Measurements from ENCODE around the gene LSM14A.
"Not testable (repeated sequence)": the region's sequence is repeated elsewhere in the genome, so short reads cannot be mapped to it uniquely, and the experiment has no call there.

The LSM14A gene

DNA sequence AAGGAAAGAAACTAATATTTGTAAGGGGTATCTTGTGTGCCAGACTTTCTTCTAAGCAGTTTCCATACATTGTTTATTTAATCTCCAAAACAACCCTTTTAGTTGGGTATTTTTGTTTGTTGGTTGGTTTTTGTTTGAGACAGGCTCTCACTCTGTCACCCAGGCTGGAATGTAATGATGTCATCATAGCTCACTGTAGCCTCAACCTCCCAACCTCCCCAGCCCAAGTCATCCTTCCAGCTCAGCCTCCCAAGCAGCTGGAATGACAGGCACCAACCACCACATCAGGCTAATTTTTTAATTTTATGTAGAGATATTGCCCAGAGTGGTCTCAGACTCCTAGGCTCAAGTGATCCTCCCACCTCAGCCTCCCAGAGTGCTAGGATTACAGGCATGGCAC is 41.2 kb upstream of the LSM14A start:
- no peak for DNase-seq (ENCODE audit: low read depth)
- TF ChIP-seq, protein P1, sequence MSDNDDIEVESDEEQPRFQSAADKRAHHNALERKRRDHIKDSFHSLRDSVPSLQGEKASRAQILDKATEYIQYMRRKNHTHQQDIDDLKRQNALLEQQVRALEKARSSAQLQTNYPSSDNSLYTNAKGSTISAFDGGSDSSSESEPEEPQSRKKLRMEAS (IDR thresholded peaks at IDR 0.05; ENCODE audit: low read depth, low read length): no peak
- no peak overlapping the region for H3K4me3 ChIP-seq (ENCODE audit: low read depth, low read length)

DNA sequence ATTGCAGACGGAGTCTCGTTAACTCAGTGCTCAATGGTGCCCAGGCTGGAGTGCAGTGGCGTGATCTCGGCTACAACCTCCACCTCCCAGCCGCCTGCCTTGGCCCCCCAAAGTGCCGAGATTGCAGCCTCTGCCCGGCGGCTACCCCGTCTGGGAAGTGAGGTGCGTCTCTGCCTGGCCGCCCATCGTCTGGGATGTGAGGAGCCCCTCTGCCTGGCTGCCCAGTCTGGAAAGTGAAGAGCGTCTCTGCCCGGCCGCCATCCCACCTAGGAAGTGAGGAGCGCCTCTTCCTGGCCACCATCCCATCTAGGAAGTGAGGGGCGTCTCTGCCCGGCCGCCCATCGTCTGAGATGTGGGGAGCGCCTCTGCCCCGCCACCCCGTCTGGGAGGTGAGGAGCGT is 40.2 kb upstream of the LSM14A start:
- DNase-seq (ENCODE audit: low read depth); H3K4me3 ChIP-seq (ENCODE audit: low read depth, low read length): not testable (repeated sequence)

DNA sequence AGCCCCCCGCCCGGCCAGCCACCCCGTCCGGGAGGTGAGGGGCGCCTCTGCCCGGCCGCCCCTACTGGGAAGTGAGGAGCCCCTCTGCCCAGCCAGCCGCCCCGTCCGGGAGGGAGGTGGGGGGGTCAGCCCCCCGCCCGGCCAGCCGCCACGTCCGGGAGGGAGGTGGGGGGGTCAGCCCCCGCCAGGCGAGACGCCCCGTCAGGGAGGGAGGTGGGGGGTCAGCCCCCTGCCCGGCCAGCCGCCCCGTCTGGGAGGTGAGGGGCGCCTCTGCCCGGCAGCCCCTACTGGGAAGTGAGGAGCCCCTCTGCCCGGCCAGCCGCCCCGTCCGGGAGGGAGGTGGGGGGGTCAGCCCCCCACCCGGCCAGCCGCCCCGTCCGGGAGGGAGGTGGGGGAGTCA is 39.6 kb upstream of the LSM14A start:
- H3K4me3 ChIP-seq (ENCODE audit: low read depth, low read length); DNase-seq (ENCODE audit: low read depth): not testable (repeated sequence)

DNA sequence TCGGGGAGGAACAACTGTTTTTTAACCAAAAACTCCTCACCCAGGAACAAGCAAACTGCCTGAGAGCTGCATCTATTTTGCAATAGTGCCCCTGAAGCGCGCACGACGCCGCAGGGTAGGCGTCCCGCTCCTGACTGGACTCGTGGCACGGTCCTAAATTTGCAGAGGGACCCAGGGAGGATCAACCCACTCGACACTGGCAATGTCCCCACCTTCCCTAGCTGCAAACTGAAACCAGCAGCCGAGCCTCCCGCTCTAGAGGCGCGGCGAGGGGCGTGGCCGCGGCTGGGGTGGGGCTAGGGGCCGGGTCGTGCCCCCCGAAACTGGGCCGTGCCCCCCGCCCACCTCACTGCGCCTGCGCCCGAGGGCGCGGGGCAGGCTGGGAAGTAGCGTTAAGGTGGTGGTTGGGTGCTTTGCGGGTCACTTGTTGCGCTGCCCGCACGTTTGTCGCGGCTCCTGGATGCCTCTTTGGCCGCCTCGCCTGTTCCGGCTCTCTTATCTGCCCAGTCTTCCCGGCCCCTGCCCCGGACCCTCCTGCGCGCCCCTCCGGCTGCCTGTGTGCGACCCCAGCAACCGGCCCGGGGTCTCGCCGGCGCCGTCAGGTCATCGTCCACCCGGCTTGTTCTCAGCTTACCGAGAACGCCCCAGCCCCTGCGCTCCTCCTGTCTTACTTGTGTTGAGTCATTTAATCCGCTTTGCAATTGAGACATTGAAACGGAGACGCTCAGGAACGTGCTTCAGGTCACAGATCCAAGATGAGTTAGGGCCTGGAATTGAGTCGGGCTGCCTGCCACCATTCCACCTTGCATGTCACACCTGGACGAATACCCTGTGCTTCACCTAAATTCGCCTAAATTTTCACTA is 37.9 kb upstream of the LSM14A start:
- TF ChIP-seq, protein P2, sequence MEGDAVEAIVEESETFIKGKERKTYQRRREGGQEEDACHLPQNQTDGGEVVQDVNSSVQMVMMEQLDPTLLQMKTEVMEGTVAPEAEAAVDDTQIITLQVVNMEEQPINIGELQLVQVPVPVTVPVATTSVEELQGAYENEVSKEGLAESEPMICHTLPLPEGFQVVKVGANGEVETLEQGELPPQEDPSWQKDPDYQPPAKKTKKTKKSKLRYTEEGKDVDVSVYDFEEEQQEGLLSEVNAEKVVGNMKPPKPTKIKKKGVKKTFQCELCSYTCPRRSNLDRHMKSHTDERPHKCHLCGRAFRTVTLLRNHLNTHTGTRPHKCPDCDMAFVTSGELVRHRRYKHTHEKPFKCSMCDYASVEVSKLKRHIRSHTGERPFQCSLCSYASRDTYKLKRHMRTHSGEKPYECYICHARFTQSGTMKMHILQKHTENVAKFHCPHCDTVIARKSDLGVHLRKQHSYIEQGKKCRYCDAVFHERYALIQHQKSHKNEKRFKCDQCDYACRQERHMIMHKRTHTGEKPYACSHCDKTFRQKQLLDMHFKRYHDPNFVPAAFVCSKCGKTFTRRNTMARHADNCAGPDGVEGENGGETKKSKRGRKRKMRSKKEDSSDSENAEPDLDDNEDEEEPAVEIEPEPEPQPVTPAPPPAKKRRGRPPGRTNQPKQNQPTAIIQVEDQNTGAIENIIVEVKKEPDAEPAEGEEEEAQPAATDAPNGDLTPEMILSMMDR (IDR thresholded peaks at IDR 0.05; ENCODE audit: low read depth, low read length): no peak
- TF ChIP-seq POLR2A (IDR thresholded peaks at IDR 0.05; ENCODE audit: extremely low read depth, insufficient read length) (peak; percentile 90), MYC (IDR thresholded peaks at IDR 0.05; ENCODE audit: low read depth, low read length) (peak; percentile 40; the same call in 1 of the 2 replicates)
- TF ChIP-seq, protein P1 (IDR thresholded peaks at IDR 0.05; ENCODE audit: low read depth, low read length): 0 out of 2 replicates have a peak, but pooled peaks have one; percentile 39
- peak overlapping the region; percentile 74 for H3K4me3 ChIP-seq (ENCODE audit: low read depth, low read length)
- peak; percentile 94 for DNase-seq (ENCODE audit: low read depth)

DNA sequence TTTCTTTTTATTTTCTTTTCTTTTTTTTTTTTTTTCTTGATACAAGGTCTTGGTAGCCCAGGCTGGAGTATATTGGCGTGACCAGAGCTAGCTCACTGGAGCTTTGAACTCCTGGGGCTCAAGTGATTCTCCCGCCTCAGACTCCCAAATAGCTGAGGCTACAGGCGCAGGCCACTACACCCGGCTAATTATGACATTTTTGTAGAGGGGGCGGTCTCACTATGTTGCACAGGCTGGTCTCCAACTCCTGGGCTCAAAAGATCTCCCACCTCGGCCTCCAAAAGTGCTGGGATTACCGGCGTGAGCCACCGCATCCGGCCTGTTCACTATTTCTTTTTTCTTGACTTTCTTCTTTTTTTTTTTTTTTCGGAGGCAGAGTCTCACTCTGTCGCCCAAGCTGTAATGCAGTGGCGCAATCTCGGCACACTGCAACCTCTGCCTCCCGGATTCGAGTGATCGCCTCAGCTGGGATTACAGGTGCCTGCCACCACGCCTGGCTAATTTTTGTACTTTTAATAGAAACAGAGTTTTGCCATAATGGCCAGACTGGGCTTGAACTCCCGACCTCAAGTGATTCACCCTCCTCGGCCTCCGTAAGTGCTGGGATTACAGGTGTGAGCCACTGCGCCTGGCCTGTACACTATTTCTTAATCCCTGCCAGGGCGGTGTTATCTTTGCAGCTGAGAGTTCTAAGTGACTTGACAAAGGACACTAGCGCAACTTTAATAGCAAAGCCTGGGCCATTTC is 37.1 kb upstream of the LSM14A start:
- DNase-seq (ENCODE audit: low read depth): peak; percentile 36
- no peak for TF ChIP-seq MYC (IDR thresholded peaks at IDR 0.05; ENCODE audit: low read depth, low read length)
- TF ChIP-seq, protein P1 (IDR thresholded peaks at IDR 0.05; ENCODE audit: low read depth, low read length): no peak
- TF ChIP-seq, protein P2 (IDR thresholded peaks at IDR 0.05; ENCODE audit: low read depth, low read length): no peak
- no peak for TF ChIP-seq POLR2A (IDR thresholded peaks at IDR 0.05; ENCODE audit: extremely low read depth, insufficient read length)
- peak overlapping the region; percentile 74 for H3K4me3 ChIP-seq (ENCODE audit: low read depth, low read length)

DNA sequence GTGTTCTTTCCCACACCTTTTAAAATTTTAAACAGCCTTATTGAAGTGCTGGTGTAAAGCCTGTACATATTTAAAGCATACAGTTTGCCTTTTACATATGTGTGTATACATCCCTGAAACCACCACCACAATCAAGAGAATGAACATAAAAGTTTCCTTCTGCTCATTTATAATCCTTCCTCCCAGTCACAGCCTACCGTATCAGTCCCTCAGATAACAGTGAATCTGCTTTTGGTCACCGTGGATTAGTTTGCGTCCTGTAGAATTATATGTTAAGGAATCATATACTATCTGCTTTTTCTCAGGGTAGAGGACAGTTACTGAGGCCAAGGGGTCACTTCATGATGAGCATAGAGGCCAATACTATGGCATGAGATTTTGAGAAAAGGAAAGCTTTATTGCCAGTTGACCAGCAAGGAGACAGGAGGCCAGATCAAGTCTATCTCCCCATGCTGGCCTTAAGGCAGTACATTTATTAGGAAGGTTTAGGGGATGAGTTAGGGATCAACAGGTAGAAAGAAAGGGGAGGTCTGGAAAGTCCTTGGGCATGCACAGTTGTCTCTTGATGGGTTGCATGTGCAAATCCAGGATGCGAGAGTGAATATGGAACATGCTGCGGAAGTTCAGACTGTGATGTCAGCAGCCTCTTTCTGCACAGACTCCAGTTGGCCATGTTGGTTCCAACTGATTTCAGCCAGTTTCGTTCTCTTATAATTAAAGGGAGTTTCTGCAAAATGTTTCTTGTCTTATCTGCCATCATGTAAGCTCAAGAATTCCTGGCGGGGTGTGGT is 36.3 kb upstream of the LSM14A start:
- no peak for DNase-seq (ENCODE audit: low read depth)
- H3K4me3 ChIP-seq (ENCODE audit: low read depth, low read length): no peak overlapping the region
- TF ChIP-seq, protein P1 (IDR thresholded peaks at IDR 0.05; ENCODE audit: low read depth, low read length): no peak
- TF ChIP-seq, protein P2 (IDR thresholded peaks at IDR 0.05; ENCODE audit: low read depth, low read length): no peak
- TF ChIP-seq POLR2A (IDR thresholded peaks at IDR 0.05; ENCODE audit: extremely low read depth, insufficient read length): no peak
- no peak for TF ChIP-seq MYC (IDR thresholded peaks at IDR 0.05; ENCODE audit: low read depth, low read length)

DNA sequence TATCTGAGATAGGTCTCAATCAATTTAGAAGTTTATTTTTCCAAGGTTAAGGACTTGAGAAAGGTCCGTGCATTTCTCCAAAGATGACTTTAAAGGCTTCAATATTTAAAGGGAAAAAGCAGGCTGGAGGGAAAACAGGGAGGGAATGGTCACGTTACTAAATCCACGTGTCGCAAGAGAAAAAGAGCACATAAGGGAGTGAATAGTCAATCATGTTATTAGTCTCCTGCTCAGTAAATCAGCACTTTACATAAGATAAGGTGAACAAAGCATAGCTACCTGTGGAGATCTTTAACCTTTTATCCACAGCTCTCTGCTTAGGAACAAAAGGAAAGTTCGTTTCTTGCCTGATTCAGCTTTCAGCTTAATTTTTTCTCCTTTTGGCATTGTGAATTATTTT is 31.3 kb upstream of the LSM14A start:
- TF ChIP-seq, protein P1 (IDR thresholded peaks at IDR 0.05; ENCODE audit: low read depth, low read length): no peak
- TF ChIP-seq, protein P2 (IDR thresholded peaks at IDR 0.05; ENCODE audit: low read depth, low read length): no peak
- TF ChIP-seq MYC (IDR thresholded peaks at IDR 0.05; ENCODE audit: low read depth, low read length): no peak
- no peak for TF ChIP-seq POLR2A (IDR thresholded peaks at IDR 0.05; ENCODE audit: extremely low read depth, insufficient read length)
- H3K4me3 ChIP-seq (ENCODE audit: low read depth, low read length): no peak overlapping the region
- DNase-seq (ENCODE audit: low read depth): no peak

Data from NB4 (cell line).